Measurements from ENCODE around the gene RACGAP1.
A peak's percentile ranks its signal among the peaks of the same experiment; 100 is the strongest.

Gene RACGAP1

GRCh38 chr12:49967042-49967776 is 58.1 kb downstream of the RACGAP1 start:
- Histone ChIP-seq H3K9me3 (ENCODE audit: severe bottlenecking) (no peaks in the 10 kb centered on the region), H3K36me3 (ENCODE audit: low read depth) (no peaks in the 10 kb centered on the region), H3K27me3 (ENCODE audit: insufficient read depth, poor library complexity, severe bottlenecking) (no peaks in the 10 kb centered on the region), H3K4me3 (ENCODE audit: severe bottlenecking) (peak overlapping the region; percentile 19), H3K27ac (ENCODE audit: poor library complexity, severe bottlenecking) (no peak overlapping the region), H3K4me1 (ENCODE audit: insufficient read depth, poor library complexity, severe bottlenecking) (peaks cover 11% of the 10 kb centered on the region)
- ATAC-seq (ENCODE audit: low read depth) (peak; percentile 67), DNase-seq (ENCODE audit: low spot score) (no peak)
- peak; percentile 92 for TF ChIP-seq CTCF (IDR thresholded peaks at IDR 0.05; ENCODE audit: poor library complexity, severe bottlenecking)

GRCh38 chr12:49966511-49967041 is 58.7 kb downstream of the RACGAP1 start:
- Histone ChIP-seq H3K4me1 (ENCODE audit: insufficient read depth, poor library complexity, severe bottlenecking) (peaks cover 11% of the 10 kb centered on the region), H3K27ac (ENCODE audit: poor library complexity, severe bottlenecking) (no peak overlapping the region), H3K36me3 (ENCODE audit: low read depth) (no peaks in the 10 kb centered on the region), H3K27me3 (ENCODE audit: insufficient read depth, poor library complexity, severe bottlenecking) (no peaks in the 10 kb centered on the region), H3K9me3 (ENCODE audit: severe bottlenecking) (no peaks in the 10 kb centered on the region), H3K4me3 (ENCODE audit: severe bottlenecking) (no peak overlapping the region)
- DNase-seq (ENCODE audit: low spot score) (no peak), ATAC-seq (ENCODE audit: low read depth) (no peak)
- TF ChIP-seq CTCF (IDR thresholded peaks at IDR 0.05; ENCODE audit: poor library complexity, severe bottlenecking): no peak

- no peak for ATAC-seq (ENCODE audit: low read depth)
- Histone ChIP-seq H3K27me3 (ENCODE audit: insufficient read depth, poor library complexity, severe bottlenecking) (no peaks in the 10 kb centered on the region), H3K4me3 (ENCODE audit: severe bottlenecking) (no peak overlapping the region), H3K36me3 (ENCODE audit: low read depth) (no peaks in the 10 kb centered on the region), H3K9me3 (ENCODE audit: severe bottlenecking) (no peaks in the 10 kb centered on the region), H3K27ac (ENCODE audit: poor library complexity, severe bottlenecking) (no peak overlapping the region), H3K4me1 (ENCODE audit: insufficient read depth, poor library complexity, severe bottlenecking) (peaks cover 11% of the 10 kb centered on the region)
- TF ChIP-seq CTCF (IDR thresholded peaks at IDR 0.05; ENCODE audit: poor library complexity, severe bottlenecking): no peak
- DNase-seq (ENCODE audit: low spot score): no peak
Observed at GRCh38 chr12:49965836-49966235, 59.5 kb downstream of the RACGAP1 start.

- Histone ChIP-seq H3K4me3 (ENCODE audit: severe bottlenecking) (no peak overlapping the region), H3K4me1 (ENCODE audit: insufficient read depth, poor library complexity, severe bottlenecking) (peaks cover 17% of the 10 kb centered on the region), H3K36me3 (ENCODE audit: low read depth) (no peaks in the 10 kb centered on the region), H3K27ac (ENCODE audit: poor library complexity, severe bottlenecking) (no peak overlapping the region), H3K9me3 (ENCODE audit: severe bottlenecking) (no peaks in the 10 kb centered on the region), H3K27me3 (ENCODE audit: insufficient read depth, poor library complexity, severe bottlenecking) (no peaks in the 10 kb centered on the region)
- no peak for TF ChIP-seq CTCF (IDR thresholded peaks at IDR 0.05; ENCODE audit: poor library complexity, severe bottlenecking)
- ATAC-seq (ENCODE audit: low read depth): no peak
- no peak for DNase-seq (ENCODE audit: low spot score)
Observed at GRCh38 chr12:49964849-49965624, 60.3 kb downstream of the RACGAP1 start.
